ENCODE data around the gene TMEM134.

Gene TMEM134

GRCh38 chr11:67437809-67438157, 31.3 kb downstream of the TMEM134 start:
- Histone ChIP-seq H3K79me2 (ENCODE audit: low read length) (peaks cover 48% of the 10 kb centered on the region), H2AFZ (ENCODE audit: low read depth, low read length) (no peak overlapping the region), H3K4me3 (ENCODE audit: low read length) (peak overlapping the region; percentile 83), H3K9ac (ENCODE audit: low read length) (peak overlapping the region; percentile 99), H4K20me1 (ENCODE audit: insufficient read depth, low read length) (no peaks in the 10 kb centered on the region), H3K4me2 (ENCODE audit: low read length) (peak overlapping the region; percentile 99), H3K27ac (ENCODE audit: low read length) (peak overlapping the region; percentile 96), H3K9me3 (ENCODE audit: insufficient read depth, low read length) (no peaks in the 10 kb centered on the region), H3K36me3 (replicated peaks; ENCODE audit: low read depth, low read length) (peaks cover 39% of the 10 kb centered on the region), H3K27me3 (ENCODE audit: low read depth, low read length) (no peaks in the 10 kb centered on the region), H3K4me1 (ENCODE audit: low read length) (peaks cover 60% of the 10 kb centered on the region)
- TF ChIP-seq, protein P1, sequence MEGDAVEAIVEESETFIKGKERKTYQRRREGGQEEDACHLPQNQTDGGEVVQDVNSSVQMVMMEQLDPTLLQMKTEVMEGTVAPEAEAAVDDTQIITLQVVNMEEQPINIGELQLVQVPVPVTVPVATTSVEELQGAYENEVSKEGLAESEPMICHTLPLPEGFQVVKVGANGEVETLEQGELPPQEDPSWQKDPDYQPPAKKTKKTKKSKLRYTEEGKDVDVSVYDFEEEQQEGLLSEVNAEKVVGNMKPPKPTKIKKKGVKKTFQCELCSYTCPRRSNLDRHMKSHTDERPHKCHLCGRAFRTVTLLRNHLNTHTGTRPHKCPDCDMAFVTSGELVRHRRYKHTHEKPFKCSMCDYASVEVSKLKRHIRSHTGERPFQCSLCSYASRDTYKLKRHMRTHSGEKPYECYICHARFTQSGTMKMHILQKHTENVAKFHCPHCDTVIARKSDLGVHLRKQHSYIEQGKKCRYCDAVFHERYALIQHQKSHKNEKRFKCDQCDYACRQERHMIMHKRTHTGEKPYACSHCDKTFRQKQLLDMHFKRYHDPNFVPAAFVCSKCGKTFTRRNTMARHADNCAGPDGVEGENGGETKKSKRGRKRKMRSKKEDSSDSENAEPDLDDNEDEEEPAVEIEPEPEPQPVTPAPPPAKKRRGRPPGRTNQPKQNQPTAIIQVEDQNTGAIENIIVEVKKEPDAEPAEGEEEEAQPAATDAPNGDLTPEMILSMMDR (IDR thresholded peaks at IDR 0.05; ENCODE audit: low read depth, low read length) = no peak
- no peak for TF ChIP-seq EZH2phosphoT487 (IDR thresholded peaks at IDR 0.05; ENCODE audit: low read depth)

GRCh38 chr11:67437082-67437808, 31.8 kb downstream of the TMEM134 start, which contains the start of gene PTPRCAP:
TSS of gene PTPRCAP (minus strand) at chr11:67437682. CDS start at chr11:67437619, 63 bp downstream.
- Histone ChIP-seq H3K79me2 (ENCODE audit: low read length) (peaks cover 48% of the 10 kb centered on the region), H3K4me2 (ENCODE audit: low read length) (peak within 1 kb of the TSS; percentile 99), H2AFZ (ENCODE audit: low read depth, low read length) (no peak within 1 kb of the TSS), H3K27ac (ENCODE audit: low read length) (peak within 1 kb of the TSS; percentile 96), H4K20me1 (ENCODE audit: insufficient read depth, low read length) (no peaks in the 10 kb centered on the region), H3K27me3 (ENCODE audit: low read depth, low read length) (no peaks in the 10 kb centered on the region), H3K9me3 (ENCODE audit: insufficient read depth, low read length) (no peaks in the 10 kb centered on the region), H3K36me3 (replicated peaks; ENCODE audit: low read depth, low read length) (peaks cover 39% of the 10 kb centered on the region), H3K4me1 (ENCODE audit: low read length) (peaks cover 58% of the 10 kb centered on the region), H3K4me3 (ENCODE audit: low read length) (peak within 1 kb of the TSS; percentile 83), H3K9ac (ENCODE audit: low read length) (peak within 1 kb of the TSS; percentile 99)
- TF ChIP-seq EZH2phosphoT487 (IDR thresholded peaks at IDR 0.05; ENCODE audit: low read depth) = no peak

DNA sequence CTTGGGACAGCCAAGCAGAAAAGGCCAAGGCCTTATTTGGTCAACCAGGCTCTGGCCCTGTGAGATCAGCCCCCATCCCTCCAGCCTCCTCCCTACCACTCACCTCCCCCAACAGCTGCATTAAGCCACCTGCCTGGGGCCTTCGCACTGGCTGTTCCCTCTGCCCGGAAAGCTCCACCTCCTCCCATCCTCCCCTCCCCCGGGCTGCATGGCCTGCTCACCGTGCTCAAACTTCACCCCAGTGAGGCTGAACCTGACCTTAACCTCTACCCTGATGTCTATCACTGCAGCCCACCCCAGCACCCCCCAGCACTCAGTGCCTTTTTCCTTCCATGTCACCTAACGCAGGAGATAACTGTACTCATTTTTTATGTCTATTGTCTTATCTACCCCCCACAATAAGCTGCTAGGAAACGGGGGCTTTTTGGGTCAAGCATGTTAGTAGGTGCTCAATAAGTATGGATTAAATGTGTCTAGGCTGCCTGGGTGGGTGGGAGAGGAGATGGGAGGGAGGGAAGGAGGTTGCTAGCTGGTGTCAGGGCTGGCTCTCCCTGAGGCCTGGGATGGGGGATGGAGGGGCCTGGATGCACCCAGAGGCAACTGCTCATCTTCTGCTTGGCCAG, 32.5 kb downstream of the TMEM134 start:
- H3K9ac ChIP-seq (ENCODE audit: low read length) = peak overlapping the region; percentile 99
- TF ChIP-seq, protein P1 (IDR thresholded peaks at IDR 0.05; ENCODE audit: low read depth, low read length) = no peak
- no peak for TF ChIP-seq EZH2phosphoT487 (IDR thresholded peaks at IDR 0.05; ENCODE audit: low read depth)
- H3K4me2 ChIP-seq (ENCODE audit: low read length) = peak overlapping the region; percentile 99

DNA sequence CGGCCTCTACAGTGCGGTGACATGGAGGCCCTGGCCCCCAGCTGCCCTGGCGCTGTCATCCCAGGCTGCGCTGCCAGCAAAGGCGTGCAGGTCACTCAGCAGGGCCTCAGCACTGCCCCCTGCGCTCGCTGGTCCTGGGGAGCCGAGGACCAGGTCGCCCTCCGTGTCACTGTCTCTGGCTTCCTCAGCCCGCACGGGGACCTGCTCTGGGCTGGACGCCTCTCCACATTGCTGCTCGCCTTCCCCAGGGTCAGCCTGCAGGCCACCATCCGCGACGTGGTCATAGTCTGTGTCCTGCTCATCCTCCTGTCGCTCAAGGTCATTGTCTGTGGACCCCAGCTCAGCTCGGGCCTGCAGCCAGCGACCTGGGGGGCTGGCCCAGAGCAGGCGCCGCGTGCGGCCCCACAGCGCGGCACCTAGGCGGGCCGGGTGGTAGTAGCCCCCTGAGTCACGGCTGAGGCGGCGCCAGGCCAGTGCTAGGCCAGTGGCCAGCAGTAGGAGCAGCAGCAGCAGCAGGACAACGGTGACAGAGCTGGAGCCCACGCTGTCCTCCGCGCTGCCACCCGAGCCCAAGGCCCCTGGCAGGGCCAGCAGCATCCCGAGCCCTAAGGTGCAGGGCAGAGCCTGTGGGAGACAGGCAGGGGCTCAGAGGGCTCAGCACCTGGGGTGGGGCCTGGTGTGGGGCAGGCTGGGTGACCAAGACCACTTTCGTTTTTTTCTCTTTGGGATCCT, 33.2 kb downstream of the TMEM134 start:
- Histone ChIP-seq H3K79me2 (ENCODE audit: low read length) (peaks cover 48% of the 10 kb centered on the region), H3K36me3 (replicated peaks; ENCODE audit: low read depth, low read length) (peaks cover 42% of the 10 kb centered on the region)
- TF ChIP-seq EZH2phosphoT487 (IDR thresholded peaks at IDR 0.05; ENCODE audit: low read depth) = no peak

More for the DNA sequence above, 32.5 kb downstream of the TMEM134 start:
- no peaks in the 10 kb centered on the region for H4K20me1 ChIP-seq (ENCODE audit: insufficient read depth, low read length)
- H3K9me3 ChIP-seq (ENCODE audit: insufficient read depth, low read length) = no peaks in the 10 kb centered on the region
- peak overlapping the region; percentile 83 for H3K4me3 ChIP-seq (ENCODE audit: low read length)
- no peak overlapping the region for H2AFZ ChIP-seq (ENCODE audit: low read depth, low read length)
- H3K27me3 ChIP-seq (ENCODE audit: low read depth, low read length) = no peaks in the 10 kb centered on the region
- peaks cover 58% of the 10 kb centered on the region for H3K4me1 ChIP-seq (ENCODE audit: low read length)
- peaks cover 42% of the 10 kb centered on the region for H3K36me3 ChIP-seq (replicated peaks; ENCODE audit: low read depth, low read length)
- peaks cover 48% of the 10 kb centered on the region for H3K79me2 ChIP-seq (ENCODE audit: low read length)
- peak overlapping the region; percentile 96 for H3K27ac ChIP-seq (ENCODE audit: low read length)

More for the DNA sequence above, 33.2 kb downstream of the TMEM134 start:
- Histone ChIP-seq H3K9ac (ENCODE audit: low read length) (peak overlapping the region; percentile 99), H2AFZ (ENCODE audit: low read depth, low read length) (no peak overlapping the region), H3K9me3 (ENCODE audit: insufficient read depth, low read length) (no peaks in the 10 kb centered on the region), H3K27me3 (ENCODE audit: low read depth, low read length) (no peaks in the 10 kb centered on the region), H3K27ac (ENCODE audit: low read length) (peak overlapping the region; percentile 96), H3K4me2 (ENCODE audit: low read length) (peak overlapping the region; percentile 99), H3K4me1 (ENCODE audit: low read length) (peaks cover 58% of the 10 kb centered on the region), H3K4me3 (ENCODE audit: low read length) (peak overlapping the region; percentile 83), H4K20me1 (ENCODE audit: insufficient read depth, low read length) (no peaks in the 10 kb centered on the region)
